Sigmoid colon (tissue), 7 donors: ENCODE data around the gene DRGX. TPM values are rescaled to one million over a fixed set of nuclear protein-coding genes. Genes with fewer than 3 reads are reported as not detected.

Experiments used
- DNase-seq: peaks from one replicate; pipeline ENCODE4 v3.0.0-alpha.2; 2019
- H3K27ac ChIP-seq, 4 donors: fragments of 200-600 bp; sonication (generic); one replicate each; pipeline ENCODE4 v1.5.1; 2016 to 2019; ENCODE audit warnings: mild to moderate bottlenecking in 1 of 4
- H3K27me3 ChIP-seq, 3 donors: fragments of 200-600 bp; sonication (generic); one replicate each; pipeline ENCODE4 v1.5.1; 2019; ENCODE audit warnings: mild to moderate bottlenecking in 1 of 3
- H3K36me3 ChIP-seq, 4 donors: fragments of 200-600 bp; sonication (generic); one replicate each; pipeline ENCODE4 v1.5.1; 2016 to 2019
- H3K4me1 ChIP-seq, 4 donors: fragments of 200-600 bp; sonication (generic); one replicate each; pipeline ENCODE4 v1.5.1; 2017 to 2019
- H3K4me3 ChIP-seq, 4 donors: fragments of 200-600 bp; sonication (generic); one replicate each; pipeline ENCODE4 v1.5.1; 2017 to 2019; ENCODE audit warnings: mild to moderate bottlenecking in 2 of 4, moderate library complexity in 1 of 4
- H3K9me3 ChIP-seq, 4 donors: fragments of 200-600 bp in 3 of 4; sonication (generic) in 3 of 4; one replicate each; pipeline versions ENCODE4 v1.5.1 to v1.6.1; 2013 to 2019
- EP300 ChIP-seq, 4 donors: sonication (generic); formaldehyde crosslinking; IDR thresholded peaks; one replicate each; pipeline ENCODE4 v1.6.1; 2017; ENCODE audit warnings: antibody characterized with exemption in 4 of 4
- POLR2A ChIP-seq, 2 donors: fragments of 450-650 bp; IDR thresholded peaks; one replicate each; pipeline ENCODE4 v1.6.1; 2016; ENCODE audit warnings: antibody characterized with exemption in 2 of 2, mild to moderate bottlenecking in 2 of 2, moderate library complexity in 2 of 2
- POLR2AphosphoS5 ChIP-seq, 4 donors: sonication (generic); formaldehyde crosslinking; IDR thresholded peaks; one replicate each; pipeline ENCODE4 v1.6.1; 2017; ENCODE audit warnings: antibody characterized with exemption in 4 of 4
- WGBS, 2 donors: extraction: QIAGEN DNeasy Blood & Tissue Kit; methylation state at CpG; one replicate each; pipeline ENCODE4 v1.1.7; 2013; 5-methylcytosine and 5-hydroxymethylcytosine counted together
- intact Hi-C: fragments of 100-400 bp; cut with DNase I; formaldehyde crosslinking; loops from one replicate; pipeline ENCODE4 v1.15.1; 2023
- polyA plus RNA-seq, 3 donors: library from polyadenylated mRNA; stranded (reverse); fragments of 200-250 nt; gene quantifications; one replicate each; pipeline ENCODE4 v1.2.3, GENCODE V29; 2013
- total RNA-seq, 4 donors: library from RNA; depleted of rRNA; stranded (reverse); fragments of >200 nt; gene quantifications; one replicate each; pipeline ENCODE4 v1.1.0, GENCODE V29; 2016
- TF ChIP-seq, protein P1 (sequence below), 4 experiments: fragments of 450-650 bp in 3 of 4; fragments of 200-600 bp in 1 of 4; IDR thresholded peaks; one replicate each; pipeline ENCODE4 v1.5.1; 2016 to 2019; ENCODE audit warnings: antibody characterized with exemption in 4 of 4, mild to moderate bottlenecking in 3 of 4, moderate library complexity in 2 of 4
- donor health status: healthy with polysubstance abuse.
- donor health status: Bipolar disorder and iron deficiency.
- donor health status: healthy.

DRGX gene
- total and polyA plus RNA-seq, 7 donors, result 0.23 to 0.42 TPM; not detected in 5

DNA sequence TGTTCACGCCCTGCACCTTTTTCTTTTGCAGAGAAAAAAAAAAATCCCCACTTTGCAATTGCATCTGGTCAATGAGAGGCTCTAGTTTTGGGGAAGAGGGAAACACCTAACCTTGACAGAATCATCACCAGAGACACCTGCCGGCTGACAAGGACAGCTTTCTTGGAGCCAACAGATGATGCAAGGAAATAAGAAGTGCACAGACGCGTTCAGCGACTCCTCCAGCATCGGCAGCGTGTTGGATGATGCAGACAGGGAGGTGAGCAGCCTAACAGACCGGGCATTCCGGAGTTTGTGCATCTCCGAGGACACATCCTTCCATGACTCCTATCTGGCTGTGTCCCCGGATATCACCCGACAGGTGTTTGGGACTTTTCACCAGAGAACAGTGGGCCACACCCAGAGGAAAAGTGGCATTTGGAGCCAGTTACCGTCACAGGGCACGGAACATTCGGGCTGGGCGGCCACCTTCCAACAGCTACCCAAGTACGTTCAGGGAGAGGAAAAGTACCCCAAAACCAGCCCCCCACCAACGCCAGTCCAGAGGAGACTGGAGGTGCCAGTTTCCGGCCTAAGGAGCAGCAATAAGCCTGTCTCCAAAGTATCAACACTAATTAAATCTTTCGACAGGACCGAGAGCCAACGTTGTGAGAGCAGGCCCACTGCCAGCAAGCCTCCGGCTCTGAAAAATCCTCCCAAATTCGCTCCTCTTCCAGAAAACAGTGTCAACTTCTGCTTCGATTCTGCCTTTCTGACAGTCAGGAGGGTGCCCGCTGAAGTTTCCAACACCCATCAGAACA is 73.3 kb downstream of the DRGX start:
- Histone ChIP-seq H3K36me3 (no peaks in the 10 kb centered on the region), H3K4me3 (no peak overlapping the region), H3K27me3 (no peaks in the 10 kb centered on the region), H3K4me1 (no peaks in the 10 kb centered on the region), H3K27ac (no peak overlapping the region), H3K9me3 (no peaks in the 10 kb centered on the region)
- TF ChIP-seq POLR2AphosphoS5 (IDR thresholded peaks at IDR 0.05) (no peak), EP300 (IDR thresholded peaks at IDR 0.05) (no peak)
- no peak for DNase-seq
- WGBS, 2 donors, result 85 to 89% methylated on average over 26 of the region's 26 CpGs
- intact Hi-C loops, result no loop called here

DNA sequence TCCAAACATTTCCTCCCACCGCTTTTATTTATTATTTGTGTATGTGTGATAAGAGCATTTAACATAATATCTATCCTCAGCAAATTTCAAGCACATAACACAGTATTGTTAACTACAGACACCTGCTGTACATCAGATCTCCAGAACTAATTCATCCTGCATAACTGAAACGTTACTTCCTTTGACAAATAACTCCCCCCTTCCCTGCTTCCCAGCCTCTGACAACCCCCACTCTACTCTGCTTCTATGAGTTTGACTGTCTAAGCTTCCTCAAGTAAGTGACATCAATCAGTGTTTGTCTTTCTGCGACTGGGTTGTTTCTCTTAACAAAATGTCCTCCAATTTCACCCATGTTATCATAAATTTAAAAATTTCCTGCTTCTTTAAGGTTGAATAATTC is 74.9 kb downstream of the DRGX start:
- TF ChIP-seq EP300 (IDR thresholded peaks at IDR 0.05) (no peak), POLR2AphosphoS5 (IDR thresholded peaks at IDR 0.05) (no peak), POLR2A (IDR thresholded peaks at IDR 0.05) (no peak)
- TF ChIP-seq, protein P1, sequence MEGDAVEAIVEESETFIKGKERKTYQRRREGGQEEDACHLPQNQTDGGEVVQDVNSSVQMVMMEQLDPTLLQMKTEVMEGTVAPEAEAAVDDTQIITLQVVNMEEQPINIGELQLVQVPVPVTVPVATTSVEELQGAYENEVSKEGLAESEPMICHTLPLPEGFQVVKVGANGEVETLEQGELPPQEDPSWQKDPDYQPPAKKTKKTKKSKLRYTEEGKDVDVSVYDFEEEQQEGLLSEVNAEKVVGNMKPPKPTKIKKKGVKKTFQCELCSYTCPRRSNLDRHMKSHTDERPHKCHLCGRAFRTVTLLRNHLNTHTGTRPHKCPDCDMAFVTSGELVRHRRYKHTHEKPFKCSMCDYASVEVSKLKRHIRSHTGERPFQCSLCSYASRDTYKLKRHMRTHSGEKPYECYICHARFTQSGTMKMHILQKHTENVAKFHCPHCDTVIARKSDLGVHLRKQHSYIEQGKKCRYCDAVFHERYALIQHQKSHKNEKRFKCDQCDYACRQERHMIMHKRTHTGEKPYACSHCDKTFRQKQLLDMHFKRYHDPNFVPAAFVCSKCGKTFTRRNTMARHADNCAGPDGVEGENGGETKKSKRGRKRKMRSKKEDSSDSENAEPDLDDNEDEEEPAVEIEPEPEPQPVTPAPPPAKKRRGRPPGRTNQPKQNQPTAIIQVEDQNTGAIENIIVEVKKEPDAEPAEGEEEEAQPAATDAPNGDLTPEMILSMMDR (IDR thresholded peaks at IDR 0.05), result no peak
- intact Hi-C loops, result no loop called here
- no peak for DNase-seq
- WGBS, 2 donors, result 48 to 63% methylated on average over 3 of the region's 3 CpGs
- no peaks in the 10 kb centered on the region for H3K9me3 ChIP-seq
- no peak overlapping the region for H3K27ac ChIP-seq
- no peak overlapping the region for H3K4me3 ChIP-seq
- H3K27me3 ChIP-seq, result no peaks in the 10 kb centered on the region
- no peaks in the 10 kb centered on the region for H3K4me1 ChIP-seq
- no peaks in the 10 kb centered on the region for H3K36me3 ChIP-seq

DNA sequence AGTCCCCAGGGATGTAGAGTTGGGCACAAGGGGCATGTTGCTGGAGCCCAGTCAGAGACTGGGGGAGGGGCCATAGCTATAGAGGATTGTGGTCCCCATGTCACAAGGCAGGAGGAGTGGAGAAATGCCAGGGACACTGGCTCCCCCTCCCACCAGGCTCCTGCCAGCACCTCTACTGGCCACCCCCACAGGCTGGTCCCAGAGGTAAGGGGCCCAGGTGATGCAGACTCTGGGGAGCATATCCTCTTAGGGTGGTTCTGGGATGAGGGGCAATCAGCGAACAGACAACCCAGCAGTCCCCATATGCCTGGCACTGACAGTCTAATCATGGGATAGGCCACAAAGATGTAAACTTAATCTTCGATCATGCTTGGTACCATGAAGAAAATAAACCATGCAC is 75.7 kb downstream of the DRGX start:
- TF ChIP-seq, protein P1 (IDR thresholded peaks at IDR 0.05), result no peak
- no peak for TF ChIP-seq POLR2AphosphoS5 (IDR thresholded peaks at IDR 0.05)
- no peak for TF ChIP-seq EP300 (IDR thresholded peaks at IDR 0.05)
- TF ChIP-seq POLR2A (IDR thresholded peaks at IDR 0.05), result no peak
- no peak overlapping the region for H3K27ac ChIP-seq
- no peaks in the 10 kb centered on the region for H3K36me3 ChIP-seq
- intact Hi-C loops, result no loop called here
- no peaks in the 10 kb centered on the region for H3K4me1 ChIP-seq
- no peaks in the 10 kb centered on the region for H3K27me3 ChIP-seq
- H3K9me3 ChIP-seq, result no peaks in the 10 kb centered on the region
- no peak overlapping the region for H3K4me3 ChIP-seq
- 88 to 95% methylated on average over 2 of the region's 2 CpGs for WGBS, 2 donors
- no peak for DNase-seq

DNA sequence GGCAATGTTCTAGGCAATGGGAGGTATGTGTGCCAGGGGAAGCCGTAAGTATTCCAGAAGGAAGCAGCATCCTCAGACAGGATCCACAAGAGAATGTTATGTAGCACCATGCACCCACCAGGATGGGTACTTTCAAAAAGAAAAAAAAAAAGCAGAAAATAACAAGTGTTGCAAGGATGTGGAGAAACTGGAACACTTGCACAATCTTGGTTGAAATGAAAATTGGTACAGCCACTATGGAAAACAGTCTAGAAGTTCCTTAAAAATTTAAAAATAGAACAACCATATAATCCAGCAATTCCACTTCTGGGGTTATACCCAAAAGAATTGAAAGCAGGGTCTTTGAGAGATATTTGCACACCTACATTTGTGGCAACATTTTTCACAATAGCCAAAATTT is 76.7 kb downstream of the DRGX start:
- no peak for DNase-seq
- no peaks in the 10 kb centered on the region for H3K9me3 ChIP-seq
- 95 to 96% methylated on average over 1 of the region's 1 CpG for WGBS, 2 donors
- TF ChIP-seq EP300 (IDR thresholded peaks at IDR 0.05) (no peak), POLR2A (IDR thresholded peaks at IDR 0.05) (no peak), POLR2AphosphoS5 (IDR thresholded peaks at IDR 0.05) (no peak)
- intact Hi-C loops, result no loop called here
- H3K4me3 ChIP-seq, result no peak overlapping the region
- H3K36me3 ChIP-seq, result no peaks in the 10 kb centered on the region
- no peaks in the 10 kb centered on the region for H3K4me1 ChIP-seq
- no peaks in the 10 kb centered on the region for H3K27me3 ChIP-seq
- H3K27ac ChIP-seq, result no peak overlapping the region

DNA sequence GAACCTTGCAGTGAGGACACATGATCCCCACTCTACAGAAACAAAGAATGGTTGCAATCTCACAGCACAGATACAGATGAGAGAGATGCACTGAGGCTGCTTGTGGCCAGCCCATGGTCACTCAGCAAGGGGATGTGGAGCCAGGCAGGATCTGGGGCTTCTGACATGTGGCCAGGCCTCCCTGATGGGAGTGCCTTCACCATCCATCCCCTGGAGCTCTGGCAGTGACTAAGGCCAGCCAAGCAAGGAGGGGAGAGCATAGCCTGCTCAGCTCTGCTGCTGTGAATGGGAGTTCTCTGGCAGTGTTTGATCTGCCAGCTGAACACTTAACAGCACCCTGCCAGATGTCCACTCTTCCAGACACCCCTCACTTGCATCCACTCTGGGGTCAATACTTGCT is 77.1 kb downstream of the DRGX start:
- Histone ChIP-seq H3K27me3 (no peaks in the 10 kb centered on the region), H3K27ac (no peak overlapping the region), H3K36me3 (no peaks in the 10 kb centered on the region), H3K4me3 (no peak overlapping the region), H3K9me3 (no peaks in the 10 kb centered on the region), H3K4me1 (no peaks in the 10 kb centered on the region)
- DNase-seq, result no peak
- intact Hi-C loops, result no loop called here
- TF ChIP-seq POLR2AphosphoS5 (IDR thresholded peaks at IDR 0.05) (no peak), POLR2A (IDR thresholded peaks at IDR 0.05) (no peak), EP300 (IDR thresholded peaks at IDR 0.05) (no peak)
- TF ChIP-seq, protein P1 (IDR thresholded peaks at IDR 0.05), result no peak

DNA sequence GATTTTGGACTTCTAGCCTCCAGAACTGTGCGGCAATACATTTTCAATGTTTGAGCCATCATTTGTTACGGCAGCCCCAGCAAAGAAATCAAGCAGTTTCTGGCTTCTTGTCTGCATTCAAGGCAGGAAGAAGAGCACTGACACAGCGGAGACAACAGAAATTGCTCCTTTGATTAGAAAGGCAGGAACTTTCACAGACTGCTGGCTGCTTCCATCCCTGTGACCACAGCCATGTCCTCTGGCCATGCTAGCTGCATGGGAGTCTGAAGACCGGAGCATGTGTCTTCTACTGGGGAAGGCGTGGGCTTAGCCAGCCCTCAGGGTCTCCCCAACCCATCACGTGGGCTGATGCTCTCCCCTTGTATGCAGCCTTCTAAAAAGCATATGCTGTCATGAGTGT is 77.9 kb downstream of the DRGX start:
- TF ChIP-seq, protein P1 (IDR thresholded peaks at IDR 0.05), result no peak
- TF ChIP-seq EP300 (IDR thresholded peaks at IDR 0.05) (no peak), POLR2AphosphoS5 (IDR thresholded peaks at IDR 0.05) (no peak), POLR2A (IDR thresholded peaks at IDR 0.05) (no peak)
- WGBS, 2 donors, result 87 to 90% methylated on average over 6 of the region's 6 CpGs
- H3K27ac ChIP-seq, result no peak overlapping the region
- H3K36me3 ChIP-seq, result no peaks in the 10 kb centered on the region
- no peak overlapping the region for H3K4me3 ChIP-seq
- no peak for DNase-seq
- no peaks in the 10 kb centered on the region for H3K9me3 ChIP-seq
- H3K27me3 ChIP-seq, result no peaks in the 10 kb centered on the region
- no peaks in the 10 kb centered on the region for H3K4me1 ChIP-seq
- intact Hi-C loops, result no loop called here
